ENCODE results near the gene ITCH.
"Not testable (repeated sequence)": the region's sequence is repeated elsewhere in the genome, so short reads cannot be mapped to it uniquely, and the experiment has no call there.

ITCH gene

DNA sequence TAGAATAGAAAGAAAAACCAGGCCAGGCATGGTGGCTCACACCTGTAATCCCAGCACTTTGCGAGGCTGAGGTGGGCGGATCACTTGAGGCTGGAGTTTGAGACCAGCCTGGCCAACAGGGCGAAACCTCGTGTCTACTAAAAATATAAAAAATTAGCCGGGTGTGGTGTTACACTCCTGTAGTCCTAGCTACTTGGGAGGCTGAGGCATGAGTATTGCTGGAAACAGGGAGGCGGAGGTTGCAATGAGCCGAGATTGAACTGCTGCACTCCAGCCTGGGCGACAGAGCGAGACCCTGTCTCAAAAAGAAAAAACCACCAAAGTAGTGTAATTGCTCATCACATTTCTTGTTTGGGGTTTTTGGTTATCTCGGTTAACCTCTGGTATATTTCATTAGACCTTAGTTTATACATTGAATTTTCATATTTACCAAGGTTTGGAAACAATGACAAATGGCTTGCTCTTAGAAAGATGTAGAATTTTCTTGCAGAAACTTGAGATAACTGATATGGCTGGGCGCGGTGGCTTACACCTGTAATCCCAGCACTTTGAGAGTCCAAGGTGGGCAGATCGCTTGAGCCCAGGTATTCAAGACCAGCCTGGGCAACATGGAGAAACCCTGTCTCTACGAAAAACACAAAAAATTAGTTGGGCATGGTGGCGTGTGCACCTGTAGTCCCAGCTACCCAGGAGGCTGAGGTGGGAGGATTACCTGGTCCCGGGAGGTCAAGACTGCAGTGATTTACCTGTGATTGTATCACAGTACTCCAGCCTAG is 14.2 kb downstream of the ITCH start:
- DNase-seq (ENCODE audit: low read depth in 2 of 2), result no peak

DNA sequence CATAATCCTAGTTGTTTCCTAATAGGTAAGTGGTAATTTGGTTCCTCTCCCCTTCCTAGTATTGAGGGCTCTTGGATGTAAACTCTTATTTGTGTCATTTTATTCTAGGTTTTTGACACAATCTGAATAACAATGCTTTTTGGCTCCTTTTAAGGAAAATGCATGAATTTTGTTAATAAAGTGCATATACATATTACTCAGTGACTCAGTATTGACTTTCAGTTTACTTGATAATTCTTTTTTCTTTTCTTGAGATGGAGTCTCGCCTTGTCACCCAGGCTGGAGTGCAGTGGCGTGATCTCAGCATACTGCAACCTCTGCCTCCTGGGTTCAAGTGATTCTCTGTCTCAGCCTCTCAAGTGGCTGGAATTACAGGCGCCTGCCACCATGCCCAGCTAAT is 19.1 kb downstream of the ITCH start:
- no peak for DNase-seq (ENCODE audit: low read depth in 2 of 2)

DNA sequence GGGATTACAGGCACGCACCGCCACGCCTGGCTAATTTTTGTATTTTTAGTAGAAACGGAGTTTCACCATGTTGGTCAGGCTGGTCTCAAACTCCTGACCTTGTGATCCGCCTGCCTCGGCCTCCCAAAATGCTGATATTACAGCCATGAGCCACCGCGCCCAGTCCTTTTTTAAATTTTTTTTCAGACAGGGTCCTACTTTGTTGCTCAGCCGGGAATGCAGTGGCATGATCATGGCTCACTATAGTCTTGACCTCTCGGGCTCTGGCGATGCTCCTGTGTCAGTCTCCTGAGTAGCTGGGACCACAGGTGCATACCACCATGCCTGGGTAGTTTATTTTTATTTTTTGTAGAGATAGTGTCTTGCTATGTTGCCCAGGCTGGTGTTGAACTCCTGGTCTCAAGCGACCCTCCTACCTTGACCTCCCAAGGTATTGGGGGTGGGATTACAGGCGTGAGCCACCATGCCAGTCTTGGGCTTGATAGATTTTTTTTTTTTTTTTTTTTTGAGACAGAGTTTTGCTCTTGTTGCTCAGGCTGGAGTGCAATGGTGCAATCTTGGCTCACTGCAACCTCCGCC is 19.9 kb downstream of the ITCH start:
- not testable (repeated sequence) for DNase-seq (ENCODE audit: low read depth in 2 of 2)

DNA sequence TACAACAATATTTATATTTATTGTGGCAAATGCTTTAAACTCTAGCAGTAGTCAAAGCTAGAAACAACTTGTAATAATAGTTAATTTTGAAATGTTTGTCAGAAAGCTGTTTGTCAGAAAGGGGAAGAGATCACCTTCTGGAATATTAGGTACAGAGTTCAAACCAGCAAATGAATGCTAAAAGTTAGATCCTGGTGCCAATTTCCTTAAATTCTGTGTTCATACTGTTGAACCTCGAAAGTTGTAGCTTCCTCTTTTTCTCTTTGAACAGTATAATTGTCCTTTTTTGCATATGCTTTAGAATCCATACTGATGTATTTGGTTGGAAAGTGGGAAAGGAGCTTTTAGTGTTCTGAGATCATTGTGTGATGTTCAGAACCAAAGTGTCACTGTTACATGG is 22.4 kb downstream of the ITCH start:
- no peak for DNase-seq (ENCODE audit: low read depth in 2 of 2)

DNA sequence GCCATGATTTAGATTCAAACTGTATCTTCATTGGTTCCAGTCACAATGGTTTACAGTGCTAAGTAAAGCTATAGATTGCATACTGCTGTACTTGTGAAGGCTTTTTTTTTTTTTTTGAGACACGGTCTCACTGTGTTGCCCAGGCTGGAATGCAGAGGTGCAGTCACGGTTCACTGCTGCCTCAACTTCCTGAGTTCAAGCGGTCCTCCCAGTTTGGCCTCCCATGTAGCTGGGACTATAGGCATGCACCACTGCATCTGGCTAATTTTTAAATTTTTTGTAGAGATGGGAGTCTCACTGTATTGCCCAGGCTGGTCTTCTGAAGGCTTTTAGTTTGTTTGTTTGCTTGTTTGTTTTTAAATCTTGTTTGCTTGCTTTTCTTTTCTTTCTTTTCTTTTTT is 24.9 kb downstream of the ITCH start:
- no peak for DNase-seq (ENCODE audit: low read depth in 2 of 2)

DNA sequence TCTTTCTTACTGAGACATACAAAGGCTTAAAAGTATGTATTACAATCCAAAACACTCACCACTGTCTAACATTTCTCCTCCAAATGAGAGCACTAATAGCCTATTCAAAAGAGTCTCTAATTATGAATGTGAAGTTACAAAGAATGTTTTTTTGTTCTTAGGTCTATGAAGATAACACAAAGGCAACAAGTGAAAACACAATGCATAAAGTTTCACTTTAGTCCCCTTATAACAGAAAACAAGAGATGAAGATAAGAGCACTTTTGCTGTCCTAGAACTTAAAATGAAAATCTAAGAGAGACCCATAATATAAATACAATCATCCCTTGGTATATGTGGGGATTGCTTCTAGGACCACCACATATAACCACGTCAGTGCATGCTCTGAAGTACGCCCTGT is 25.6 kb downstream of the ITCH start:
- DNase-seq (ENCODE audit: low read depth in 2 of 2), result no peak

DNA sequence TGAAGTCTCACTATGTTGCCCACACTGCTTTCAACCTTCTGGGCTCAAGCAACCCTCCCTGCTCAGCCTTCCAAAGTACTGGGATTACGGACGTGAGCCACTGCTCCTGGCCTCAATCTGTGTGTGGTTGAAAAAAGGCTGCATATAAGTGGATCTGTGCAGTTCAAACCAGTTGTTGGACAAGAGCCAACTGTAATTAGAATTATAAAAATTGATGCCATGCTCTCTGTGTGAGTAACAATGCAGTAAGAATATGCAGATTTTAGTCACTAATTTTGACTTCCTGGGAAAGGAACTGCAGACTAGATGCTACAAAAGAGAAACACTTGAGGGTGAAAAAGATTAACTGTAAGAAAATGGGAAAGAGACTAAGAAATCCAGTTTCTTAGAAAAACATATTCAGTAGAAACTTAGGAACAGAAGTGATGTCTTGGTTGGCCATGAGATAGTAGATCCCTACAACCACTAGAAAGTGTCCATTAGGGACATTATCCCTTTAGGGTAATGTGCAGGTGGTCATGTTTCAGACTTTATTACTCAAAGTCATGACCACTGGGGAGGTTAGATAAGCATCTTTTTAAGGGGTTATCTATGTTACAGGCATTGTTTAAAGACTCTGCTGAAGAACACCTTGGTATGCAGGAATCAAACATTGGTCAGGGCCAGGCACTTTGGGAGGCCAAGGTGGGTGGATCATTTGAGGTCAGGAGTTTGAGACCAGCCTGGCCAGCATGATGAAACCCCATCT is 26.3 kb downstream of the ITCH start:
- DNase-seq (ENCODE audit: low read depth in 2 of 2), result no peak

DNA sequence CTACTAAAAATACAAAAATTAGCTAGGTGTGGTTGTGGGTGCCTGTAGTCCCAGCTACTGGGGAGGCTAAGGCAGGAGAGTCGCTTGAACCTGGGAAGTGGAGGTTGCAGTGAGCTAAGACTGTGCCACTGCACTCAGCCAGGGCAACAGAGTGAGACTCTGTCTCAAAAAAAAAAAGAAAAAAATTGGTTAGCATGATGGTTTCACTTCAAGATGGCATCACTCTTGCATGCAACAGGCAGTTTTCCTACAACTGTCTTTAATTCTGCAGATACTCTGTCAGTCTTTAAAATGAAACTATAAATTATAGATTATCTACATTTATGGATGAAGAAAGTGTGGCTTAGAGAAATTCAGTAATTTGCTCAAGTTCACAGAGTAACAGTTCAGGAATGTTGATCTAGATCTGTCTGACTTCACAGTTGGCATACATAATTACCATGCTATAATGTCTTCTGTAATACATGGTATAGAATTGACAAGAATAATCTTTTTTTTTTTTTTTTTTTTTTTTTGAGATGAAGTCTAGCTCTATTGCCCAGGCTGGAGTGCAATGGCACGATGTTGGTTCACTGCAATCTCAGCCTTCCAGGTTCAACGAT is 27.0 kb downstream of the ITCH start:
- DNase-seq (ENCODE audit: low read depth in 2 of 2), result no peak

DNA sequence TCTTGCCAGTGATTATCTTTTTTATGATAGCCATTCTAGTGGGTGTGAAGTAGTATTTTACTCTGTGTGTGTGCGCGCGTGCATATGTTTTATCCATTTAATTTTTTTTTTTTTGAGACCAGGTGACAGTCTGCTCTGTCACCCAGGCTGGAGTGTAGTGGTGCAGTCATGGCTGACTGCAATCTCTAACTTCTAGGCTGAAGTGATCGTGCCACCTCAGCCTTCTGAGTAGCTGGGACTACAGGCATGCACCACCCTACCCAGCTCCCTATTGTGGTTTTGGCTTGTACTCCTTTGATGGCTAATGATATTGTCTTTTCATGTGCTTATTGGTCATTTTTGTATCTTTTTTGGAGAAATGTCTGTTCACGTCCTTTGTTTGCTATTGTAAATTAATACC is 33.3 kb downstream of the ITCH start:
- DNase-seq (ENCODE audit: low read depth in 2 of 2), result no peak

DNA sequence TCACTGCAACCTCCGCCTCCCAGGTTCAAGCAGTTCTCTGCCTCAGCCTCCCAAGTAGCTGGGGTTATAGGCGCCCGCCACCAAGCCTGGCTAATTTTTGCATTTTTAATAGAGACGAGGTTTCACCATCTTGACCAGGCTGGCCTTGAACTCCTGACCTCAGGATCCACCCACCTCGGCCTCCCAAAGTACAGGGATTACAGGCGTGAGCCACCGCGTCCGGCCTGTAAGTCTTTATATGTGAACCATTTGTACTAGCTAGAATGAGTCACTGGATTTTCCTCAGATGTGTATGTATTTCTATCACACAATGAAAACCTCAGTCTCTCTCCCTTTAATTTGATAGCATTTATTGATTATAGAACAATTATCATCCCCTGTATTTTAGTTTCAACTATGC is 34.0 kb downstream of the ITCH start:
- no peak for DNase-seq (ENCODE audit: low read depth in 2 of 2)

DNA sequence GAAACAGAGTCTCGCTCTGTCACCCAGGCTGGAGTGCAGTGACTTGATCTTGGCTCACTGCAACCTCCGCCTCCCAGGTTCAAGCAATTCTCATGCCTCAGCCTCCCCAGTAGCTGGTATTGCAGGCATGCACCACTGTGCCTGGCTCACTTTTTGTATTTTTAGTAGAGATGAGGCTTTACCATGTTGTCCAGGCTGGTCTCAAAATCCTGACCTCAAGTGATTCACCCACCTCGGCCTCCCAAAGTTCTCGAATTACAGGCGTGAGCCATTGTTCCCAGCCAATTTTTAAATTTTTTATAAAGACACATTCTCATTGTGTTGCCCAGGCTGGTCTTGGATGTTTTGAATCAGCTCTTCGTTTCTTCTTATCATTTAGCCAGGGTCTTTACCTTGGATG is 37.7 kb downstream of the ITCH start:
- not testable (repeated sequence) for DNase-seq (ENCODE audit: low read depth in 2 of 2)

DNA sequence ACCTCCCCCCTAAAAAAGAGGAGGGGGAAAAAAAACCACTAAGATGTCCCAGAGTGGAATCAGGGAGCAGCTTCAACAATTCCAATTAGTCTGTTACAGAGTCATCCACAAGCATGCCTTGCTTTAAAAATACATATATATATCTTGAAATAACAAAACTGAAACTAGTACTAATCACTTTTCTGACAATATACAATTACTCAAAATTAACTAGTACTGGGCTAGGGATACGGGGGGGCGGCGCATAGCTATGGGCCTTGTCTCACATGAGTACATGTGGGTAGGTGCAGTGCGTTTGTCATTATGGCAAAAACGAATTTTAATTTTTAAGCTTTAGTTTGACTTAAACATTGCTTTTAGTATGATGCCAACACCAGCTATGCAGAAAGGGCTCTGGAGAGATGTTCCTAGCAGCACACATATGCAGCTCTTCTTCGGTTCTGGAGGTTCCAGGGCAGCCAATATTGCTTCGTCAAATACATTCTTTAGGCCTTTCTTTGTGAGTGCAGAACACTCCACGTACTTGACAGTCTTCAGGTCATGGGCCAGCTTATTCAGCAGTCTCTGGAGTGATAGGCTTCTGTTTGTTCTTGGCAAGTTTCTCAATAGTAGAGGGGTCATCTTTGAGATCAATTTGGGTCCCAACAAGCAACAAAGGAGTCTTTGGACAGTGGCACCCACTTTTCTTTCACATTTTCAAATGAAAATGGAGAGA is 38.8 kb downstream of the ITCH start:
- DNase-seq (ENCODE audit: low read depth in 2 of 2), result peak in 1 of 2 donors; percentile 7

DNA sequence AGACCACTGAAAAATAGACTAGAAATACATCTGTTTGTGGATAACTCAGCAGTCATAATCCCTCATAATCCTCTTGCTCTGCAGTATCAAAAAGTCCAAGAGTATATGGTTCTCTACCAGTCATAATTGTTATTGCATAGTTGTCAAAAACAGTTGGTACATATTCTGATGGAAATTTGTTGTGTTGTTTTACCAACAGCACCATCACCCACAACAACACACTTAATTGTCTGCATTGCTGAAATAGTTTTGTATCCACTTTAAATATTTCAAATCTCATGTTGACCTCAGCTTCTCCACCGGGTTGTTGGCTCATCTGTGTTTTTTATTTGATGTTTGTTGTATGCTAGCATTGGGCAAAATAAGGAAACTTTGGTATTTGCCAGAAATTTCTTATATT is 39.4 kb downstream of the ITCH start:
- DNase-seq (ENCODE audit: low read depth in 2 of 2), result no peak

DNA sequence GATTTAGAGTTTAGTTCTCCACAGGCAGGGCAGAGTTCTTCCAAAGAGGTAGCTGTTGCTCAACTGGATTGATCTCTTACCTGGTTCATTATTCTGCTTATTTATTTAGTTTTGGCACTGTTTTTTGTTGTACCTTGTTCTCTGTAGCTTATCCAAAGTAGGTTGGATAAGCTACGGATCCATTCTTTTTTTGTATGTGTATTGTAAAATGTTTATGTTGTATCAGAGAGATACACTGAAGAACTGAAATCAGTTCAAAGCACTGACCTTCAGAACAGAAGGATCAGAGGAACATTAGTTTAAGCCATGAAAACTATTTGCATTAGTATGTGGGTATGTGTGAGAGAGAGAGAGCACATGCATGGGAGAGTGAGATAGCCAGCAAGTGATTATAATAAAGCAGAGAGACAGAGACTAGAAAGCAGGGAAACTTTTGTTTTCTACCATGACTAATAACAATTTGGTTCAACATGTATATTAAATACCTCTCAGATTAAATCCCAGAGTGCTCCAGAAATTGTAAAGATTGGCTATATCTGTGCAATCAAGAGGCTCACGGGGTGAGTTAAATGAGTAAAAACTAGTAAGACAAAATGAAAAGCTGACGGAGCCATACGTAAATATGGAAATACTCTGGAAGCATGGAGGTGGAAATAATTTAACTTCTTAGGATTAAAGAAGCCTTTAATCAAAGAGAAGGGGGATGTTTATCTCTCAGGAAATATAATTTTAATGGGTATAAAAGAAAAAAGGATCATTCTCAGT is 40.2 kb downstream of the ITCH start:
- no peak for DNase-seq (ENCODE audit: low read depth in 2 of 2)

DNA sequence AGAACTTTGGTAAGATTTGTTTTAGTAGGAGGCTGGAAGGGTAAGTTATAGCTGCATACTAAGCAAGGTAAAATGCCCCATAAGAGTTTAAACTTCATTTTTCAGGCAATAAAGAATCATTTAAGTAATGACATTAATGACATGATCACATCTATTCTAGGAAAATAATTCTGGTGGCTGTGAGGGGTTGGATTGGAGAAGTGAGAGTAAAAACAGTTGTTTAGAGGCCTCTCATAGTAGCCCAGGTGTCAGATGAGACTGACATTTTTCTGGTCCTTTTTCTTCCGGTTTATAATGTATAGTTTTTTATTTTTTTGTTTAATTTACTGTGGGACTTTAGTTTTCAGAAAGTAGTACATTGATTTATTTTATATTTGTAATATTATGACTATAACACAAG is 40.8 kb downstream of the ITCH start:
- no peak for DNase-seq (ENCODE audit: low read depth in 2 of 2)

DNA sequence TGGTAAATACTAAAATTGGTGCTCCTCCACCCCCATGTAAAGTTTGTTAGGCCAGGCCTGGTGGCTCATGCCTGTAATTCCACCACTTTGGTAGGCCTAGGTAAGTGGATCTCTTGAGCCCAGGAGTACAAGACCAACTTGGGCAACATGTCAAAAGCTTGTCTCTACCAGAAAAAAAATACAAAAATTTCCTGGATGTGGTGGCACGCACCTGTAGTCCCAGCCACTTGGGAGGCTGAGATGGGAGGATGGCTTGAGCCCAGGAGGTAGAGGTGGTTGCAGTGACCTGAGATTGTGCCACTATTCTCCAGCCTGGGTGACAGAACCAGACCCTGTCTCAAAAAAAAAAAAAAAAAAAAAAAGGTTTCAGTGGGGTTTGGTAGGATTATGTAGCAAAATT is 41.7 kb downstream of the ITCH start:
- no peak for DNase-seq (ENCODE audit: low read depth in 2 of 2)

DNA sequence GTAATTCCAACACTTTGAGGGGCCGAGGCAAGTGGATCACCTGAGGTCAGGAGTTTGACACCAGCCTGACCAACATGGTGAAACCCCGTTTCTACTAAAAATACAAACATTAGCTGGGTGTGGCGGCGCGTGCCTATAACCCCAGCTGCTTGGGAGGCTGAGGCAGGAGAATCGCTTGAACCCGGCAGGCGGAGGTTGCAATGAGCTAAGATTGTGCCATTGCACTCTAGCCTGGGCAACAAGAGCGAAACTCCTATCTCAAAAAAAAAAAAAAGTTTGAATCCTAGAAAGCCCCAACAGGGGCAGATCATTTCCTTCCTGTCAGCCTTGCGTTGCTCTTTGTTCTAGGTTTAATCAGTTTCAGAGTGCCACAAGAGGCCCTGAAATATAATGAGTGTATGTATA is 42.2 kb downstream of the ITCH start:
- not testable (repeated sequence) for DNase-seq (ENCODE audit: low read depth in 2 of 2)

DNA sequence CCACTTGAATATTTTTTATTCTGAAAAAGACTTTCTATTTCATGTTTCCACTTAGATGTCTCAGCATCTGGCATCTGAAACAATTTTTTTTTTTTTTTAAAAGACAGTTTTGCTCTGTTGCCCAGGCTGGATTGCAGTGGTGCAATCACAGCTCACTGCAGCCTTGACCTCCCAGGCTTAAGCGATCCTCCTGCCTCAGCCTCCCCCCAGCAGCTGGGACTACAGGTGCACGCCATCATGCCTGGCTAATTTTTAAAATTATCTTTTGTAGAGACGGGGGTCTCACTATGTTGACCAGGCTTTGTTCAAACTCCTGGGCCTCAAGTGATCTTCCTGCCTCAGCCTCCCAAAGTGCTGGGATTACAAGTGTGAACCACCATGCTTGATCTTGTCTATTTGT is 42.9 kb downstream of the ITCH start:
- not testable (repeated sequence) for DNase-seq (ENCODE audit: low read depth in 2 of 2)

DNA sequence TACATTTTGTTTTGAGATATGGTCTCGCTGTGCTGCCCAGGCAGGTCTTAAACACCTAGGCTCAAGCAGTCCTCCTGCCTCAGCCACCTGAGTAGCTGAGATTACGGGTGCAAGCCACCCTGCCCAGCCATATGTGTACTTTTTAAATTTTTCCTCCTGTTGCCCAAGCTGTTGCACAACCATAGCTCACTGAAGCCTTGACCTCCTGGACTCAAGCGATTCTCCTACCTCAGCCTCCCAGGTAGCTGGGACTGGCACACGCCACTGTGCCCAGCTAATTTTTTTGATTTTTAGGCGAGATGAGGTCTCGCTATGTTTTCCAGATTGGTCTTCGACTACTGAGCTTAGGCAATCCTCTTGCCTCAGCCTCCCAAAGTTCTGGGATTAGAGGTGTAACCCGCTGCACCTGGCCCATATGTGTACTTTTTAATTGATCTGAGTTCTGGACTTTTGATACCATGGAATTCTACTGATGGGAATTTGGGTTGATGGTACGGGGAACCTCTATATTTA is 44.9 kb downstream of the ITCH start:
- DNase-seq (ENCODE audit: low read depth in 2 of 2), result no peak

DNA sequence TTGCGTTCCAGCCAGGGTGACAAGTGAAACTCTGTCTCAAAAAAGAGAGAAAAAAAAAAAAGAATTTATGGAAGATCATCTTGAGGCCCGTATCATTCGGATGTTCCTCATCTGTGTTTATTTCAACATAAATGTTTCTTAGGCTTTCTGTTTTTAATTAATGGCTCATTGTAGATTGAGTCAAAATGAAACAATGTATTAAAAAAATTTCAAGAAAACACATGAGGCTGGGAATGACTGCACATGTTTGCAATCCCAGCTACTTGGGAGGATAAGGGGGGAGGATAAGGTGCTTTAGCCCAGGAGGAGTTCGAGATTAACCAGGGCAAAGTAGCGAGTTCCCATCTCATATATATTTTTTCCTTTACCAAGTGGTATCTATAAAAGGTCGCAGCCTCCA is 47.3 kb downstream of the ITCH start:
- DNase-seq (ENCODE audit: low read depth in 2 of 2), result no peak

DNA sequence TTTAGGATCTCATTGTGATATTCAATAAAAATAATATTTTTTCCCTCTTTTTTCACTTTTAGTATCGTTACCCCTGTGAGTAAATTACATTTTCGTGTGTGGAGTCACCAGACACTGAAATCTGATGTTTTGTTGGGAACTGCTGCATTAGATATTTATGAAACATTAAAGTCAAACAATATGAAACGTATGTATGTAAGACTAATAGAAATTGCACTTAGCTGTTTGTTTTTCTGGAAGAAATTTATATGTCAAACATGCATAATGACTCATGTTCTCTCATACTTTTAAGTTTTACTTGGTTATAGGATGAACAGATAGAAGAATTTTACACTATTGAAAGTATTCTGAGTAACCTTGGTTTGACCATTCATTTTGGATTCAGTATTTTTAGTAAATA is 49.4 kb downstream of the ITCH start:
- DNase-seq (ENCODE audit: low read depth in 2 of 2), result no peak
